ENCODE measurements around the gene URI1.
A peak's percentile ranks its signal among the peaks of the same experiment; 100 is the strongest.
"Not testable (repeated sequence)": the region's sequence is repeated elsewhere in the genome, so short reads cannot be mapped to it uniquely, and the experiment has no call there.

Gene URI1

GRCh38 chr19:29943615-29944014 lies 1.6 kb downstream of the URI1 start:
- DNase-seq, result no peak

DNA sequence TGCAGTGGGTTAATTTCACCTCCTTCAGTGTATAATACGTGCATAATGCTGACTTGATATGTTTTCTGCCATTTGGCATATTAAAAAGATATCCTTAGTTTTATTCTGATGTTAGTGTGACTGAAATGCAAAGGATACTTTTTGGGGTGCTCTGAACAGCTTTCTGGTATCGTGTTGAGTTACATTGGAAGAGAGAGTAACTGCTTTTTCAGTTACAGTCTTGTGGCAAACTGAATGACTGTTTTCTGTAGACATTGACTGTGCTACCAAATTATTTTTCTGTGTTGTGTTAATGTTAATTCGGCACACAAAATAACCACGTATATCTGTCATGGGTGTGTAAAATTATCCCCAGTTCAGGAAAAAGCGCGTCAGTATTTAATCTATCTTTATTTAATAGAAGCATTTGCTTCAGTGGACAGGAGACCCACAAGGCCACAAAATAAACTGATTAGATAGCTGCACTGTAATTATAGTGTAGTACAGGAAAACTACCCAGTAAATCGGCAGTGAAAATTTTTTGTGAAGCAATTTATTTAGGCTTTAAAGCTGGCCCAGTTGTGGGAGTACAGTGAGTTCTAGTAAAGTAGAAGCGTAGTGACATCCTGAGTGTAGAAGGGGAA lies 2.5 kb downstream of the URI1 start:
- DNase-seq, result no peak

DNA sequence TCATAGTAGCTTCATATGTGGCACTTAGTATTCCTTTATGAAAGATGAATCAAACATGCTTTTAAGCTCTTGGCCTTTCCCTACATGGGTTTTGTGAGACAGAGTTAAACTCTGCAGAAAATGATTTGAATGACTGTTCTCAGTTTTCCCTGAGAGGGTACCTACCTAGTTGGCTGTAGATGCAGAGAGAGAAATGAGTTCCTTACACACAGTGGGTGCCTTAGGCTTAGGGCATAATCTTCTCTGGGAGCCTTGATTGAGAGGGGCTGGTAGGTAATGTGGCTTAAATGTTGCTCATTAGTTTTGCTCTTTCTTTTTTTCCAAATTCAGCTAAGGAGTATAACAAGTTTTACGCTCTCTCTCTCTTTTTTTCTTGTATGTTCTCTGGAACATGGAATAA lies 3.0 kb downstream of the URI1 start:
- no peak for DNase-seq

DNA sequence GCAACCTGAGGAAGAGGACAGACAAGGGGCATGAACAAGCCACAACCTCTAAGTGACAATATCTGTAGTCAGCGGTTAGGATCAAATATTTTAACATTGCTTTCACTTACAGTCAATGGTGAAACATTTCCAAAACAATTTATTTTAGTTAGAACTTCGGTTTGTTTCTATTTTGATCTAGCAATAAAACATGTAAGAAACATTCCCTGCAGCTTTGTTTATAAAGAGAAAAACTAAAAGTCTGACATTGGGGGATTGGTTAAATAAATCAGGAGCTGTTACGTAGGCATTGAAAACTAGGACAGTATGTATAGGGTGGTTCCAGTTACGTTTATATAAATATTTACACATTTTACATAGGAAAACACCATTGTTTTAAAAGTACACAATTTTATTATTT lies 3.4 kb downstream of the URI1 start:
- no peak for DNase-seq

GRCh38 chr19:29946645-29947044 lies 4.6 kb downstream of the URI1 start:
- DNase-seq, result no peak

GRCh38 chr19:29947871-29948270 lies 5.8 kb downstream of the URI1 start:
- DNase-seq, result no peak

DNA sequence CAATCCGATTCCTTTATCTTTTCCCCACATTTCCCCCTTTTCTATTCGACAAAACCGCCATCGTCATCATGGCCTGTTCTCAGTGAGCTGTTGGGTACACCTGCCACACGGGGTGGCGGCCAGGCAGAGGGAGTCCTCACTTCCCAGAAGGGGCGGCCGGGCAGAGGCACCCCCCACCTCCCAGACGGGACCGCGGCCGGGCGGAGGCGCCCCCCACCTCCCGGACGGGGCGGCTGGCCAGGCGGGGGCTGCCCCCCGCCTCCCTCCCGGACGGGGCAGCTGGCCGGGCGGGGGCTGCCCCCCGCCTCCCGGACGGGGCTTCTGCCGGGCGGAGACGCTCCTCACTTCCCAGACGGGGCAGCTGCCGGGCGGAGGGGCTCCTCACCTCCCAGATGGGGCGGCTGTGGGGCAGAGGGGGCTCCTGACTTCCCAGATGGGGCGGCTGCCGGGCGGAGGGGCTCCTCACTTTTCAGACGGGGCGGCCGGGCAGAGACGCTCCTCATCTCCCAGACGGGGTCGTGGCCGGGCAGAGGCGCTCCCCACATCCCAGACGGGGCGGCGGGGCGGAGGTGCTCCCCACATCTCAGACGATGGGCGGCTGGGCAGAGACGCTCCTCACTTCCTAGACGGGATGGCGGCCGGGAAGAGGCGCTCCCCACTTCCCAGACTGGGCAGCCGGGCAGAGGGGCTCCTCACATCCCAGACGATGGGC lies 6.9 kb downstream of the URI1 start:
- DNase-seq, result not testable (repeated sequence)

DNA sequence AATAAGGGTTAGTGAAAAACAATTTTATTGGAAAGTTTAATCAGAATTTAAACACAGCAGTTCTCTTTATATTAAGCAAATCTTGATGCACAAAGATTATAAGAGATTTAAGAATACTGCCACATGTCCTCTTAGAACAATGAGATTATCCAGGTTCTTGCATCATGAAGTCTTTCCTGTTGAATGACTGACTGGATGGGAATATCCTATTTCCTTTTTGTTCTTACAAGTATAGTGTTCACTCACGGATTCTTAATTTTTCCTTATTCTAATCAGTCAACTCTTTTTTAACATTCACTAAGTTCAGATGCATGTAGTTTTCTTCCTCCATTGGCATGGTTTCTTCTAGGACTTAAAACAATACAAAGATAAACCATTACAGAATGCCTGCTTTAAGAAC lies 10.1 kb downstream of the URI1 start:
- no peak for DNase-seq

DNA sequence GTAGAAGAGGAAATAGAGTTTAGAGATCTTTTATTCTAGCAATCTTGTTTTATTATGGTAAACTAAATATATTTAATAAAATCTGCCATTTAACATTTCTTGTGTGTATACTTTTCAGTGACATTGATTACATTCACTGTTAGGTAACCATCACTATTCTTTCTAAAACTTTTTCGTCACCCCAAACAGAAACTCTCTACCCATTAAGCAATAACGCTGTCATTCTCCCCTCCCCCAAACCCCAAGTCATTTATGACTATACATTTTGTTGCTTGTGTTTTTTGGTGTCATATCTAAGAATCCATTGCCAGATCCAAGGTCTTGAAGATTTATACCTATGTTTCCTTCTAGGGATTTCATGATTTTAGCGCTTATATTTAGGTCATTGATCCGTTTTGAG lies 10.6 kb downstream of the URI1 start:
- DNase-seq, result no peak

DNA sequence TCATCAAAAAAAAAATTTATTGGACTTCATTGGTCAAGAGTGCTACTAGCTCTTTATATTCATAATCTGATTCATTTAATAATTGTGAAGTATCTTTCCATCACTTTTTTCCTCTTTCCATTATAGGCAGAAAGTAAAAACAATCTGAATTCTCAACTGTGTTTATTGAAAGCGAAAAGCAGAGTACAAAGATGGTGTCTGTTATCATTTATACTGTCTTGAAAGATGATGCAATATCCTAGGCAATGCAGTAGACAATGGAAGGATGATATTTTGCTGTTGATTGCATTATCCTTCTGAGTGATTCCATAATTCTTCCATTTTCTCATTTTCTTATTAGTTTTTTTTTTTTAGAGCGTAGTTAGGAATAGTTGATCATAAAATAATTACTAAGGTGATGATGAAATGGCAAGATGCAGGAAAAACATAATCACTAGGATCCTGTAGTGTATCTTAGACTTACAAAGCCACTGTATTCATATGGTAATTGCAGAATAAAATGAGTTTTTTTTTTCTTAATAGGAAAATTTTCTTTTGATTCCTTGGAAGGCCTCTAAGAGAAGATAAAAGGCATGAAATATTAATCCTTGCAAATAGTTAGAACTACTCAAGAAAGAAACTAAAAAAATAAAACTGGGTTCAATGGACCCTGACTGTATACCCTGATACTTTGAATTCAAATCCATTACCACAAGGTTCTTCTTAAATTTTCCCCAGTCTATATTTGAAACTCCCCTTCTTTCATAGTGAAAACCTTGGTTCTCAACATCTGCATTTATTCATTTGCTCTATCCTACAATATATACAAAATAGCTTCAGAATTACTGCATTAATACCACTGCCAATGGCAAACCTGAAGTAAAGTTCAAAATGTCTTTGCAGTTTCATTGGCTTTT lies 11.6 kb downstream of the URI1 start:
- no peak for DNase-seq

DNA sequence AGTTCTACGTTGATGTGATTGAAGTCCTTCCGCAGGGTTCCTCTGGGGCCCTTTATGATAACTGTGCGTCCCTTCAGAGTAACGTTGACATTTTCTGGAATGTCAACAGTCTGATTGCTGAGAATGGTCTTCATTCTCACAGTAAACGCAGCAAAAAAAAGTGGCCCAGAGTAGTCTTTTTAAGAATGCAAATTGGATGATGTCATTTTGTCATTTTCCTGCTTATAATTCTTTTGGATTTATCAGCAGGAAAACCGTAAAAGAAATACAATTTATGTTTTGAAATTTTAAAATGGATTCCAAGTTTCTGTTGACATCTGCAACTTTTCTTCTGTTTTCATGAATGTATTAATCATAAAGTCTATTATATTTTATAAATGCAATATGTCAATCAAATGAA lies 14.8 kb downstream of the URI1 start:
- no peak for DNase-seq

- DNase-seq, result no peak
Measured at GRCh38 chr19:29961311-29961710, 19.3 kb downstream of the URI1 start.

DNA sequence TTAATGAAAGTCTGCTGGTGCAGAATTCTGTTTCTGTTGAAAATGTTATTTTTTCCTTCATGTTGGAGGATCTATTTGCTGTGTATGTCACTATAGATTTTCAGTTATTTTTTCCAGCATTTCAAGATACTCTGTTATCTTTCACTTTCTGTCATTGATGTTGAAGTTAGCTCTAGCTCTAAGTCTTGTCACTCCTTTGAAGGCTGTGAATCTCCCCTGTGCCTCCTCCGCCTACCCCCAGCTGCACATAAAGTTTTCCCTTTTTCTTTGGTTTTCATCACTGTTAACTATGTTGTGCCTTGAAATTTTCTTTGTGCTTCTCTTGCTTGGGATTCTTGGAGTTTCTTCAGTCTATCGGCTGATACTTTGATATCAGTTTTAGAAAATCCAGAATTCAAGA lies 20.8 kb downstream of the URI1 start:
- no peak for DNase-seq

- DNase-seq, result no peak
Measured at GRCh38 chr19:29963576-29963975, 21.5 kb downstream of the URI1 start.

DNA sequence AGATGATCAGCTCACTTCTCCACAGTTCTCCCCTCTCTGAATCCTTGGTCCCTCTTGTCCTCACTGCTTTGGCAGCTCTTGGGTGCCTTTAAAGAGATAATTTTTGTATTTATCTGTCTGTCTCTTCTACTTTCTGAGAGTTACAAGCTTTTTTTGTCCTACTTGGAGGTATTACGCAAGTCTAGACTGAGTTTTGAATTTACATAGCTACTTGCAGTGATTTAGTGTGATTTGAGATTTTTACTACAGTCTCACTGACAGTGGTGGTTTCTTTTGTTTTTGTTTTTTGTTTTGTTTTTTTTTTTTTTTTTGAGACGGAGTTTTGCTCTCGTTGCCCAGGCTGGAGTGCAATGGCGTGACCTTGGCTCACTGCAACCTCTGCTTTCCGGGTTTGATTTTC lies 22.1 kb downstream of the URI1 start:
- no peak for DNase-seq

- DNase-seq, result no peak
Measured at GRCh38 chr19:29965492-29965891, 23.5 kb downstream of the URI1 start.

DNA sequence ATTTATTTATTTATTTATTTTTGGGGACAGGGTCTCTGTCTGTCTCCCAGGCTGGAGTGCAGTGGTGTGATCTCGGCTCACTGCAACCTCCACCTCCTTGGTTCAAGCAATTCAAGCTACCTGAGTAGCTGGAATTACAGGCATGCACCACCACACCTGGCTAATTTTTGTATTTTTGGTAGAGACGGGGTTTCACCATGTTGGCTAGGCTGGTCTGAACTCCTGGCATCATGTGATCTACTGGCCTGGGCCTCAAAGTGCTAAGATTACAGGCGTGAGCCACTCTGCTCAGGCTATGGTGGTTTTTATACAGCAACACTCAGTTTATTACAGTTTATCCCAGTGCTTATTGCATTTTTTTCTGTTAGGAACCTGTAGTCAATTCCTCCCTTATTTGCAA lies 24.1 kb downstream of the URI1 start:
- DNase-seq, result not testable (repeated sequence)

DNA sequence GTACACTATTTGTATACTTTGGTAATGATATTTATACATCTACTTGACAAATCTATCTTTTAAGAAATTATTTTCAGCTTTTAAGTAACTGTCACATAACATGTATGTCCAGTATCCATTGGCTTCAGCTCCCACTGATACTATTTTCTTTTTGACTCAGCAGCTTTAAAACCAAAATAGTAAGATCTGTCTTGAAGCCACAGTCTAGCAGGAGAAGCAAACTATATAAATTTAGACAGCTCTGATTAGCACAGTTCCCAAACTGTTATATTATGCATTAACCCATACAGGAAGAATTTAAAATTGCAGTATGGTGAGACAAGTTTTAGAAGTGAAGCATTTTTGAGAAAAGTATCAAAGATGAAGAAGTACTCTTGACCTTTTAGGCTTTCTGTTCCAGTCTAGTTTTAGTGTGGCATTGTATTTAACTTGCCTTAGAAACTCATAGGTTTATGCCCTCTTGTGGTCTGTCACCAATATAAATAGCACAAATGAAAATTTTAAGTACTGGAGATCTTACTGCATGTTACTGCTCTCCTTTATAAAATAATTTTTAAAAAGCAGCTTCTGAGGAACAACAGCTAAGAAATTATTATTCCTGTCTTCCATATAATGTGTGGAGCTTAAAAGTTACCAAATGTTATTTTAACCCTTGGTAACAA lies 24.7 kb downstream of the URI1 start:
- no peak for DNase-seq

- peak; percentile 44 for DNase-seq
Measured at GRCh38 chr19:29967623-29968022, 25.6 kb downstream of the URI1 start.

GRCh38 chr19:29969891-29970290 lies 27.9 kb downstream of the URI1 start:
- DNase-seq, result no peak

- DNase-seq, result no peak
Measured at GRCh38 chr19:29971002-29971401, 29.0 kb downstream of the URI1 start.

GRCh38 chr19:29971648-29972047 lies 29.6 kb downstream of the URI1 start:
- DNase-seq, result no peak

- no peak for DNase-seq
Measured at GRCh38 chr19:29974701-29975100, 32.7 kb downstream of the URI1 start.

Data from SIG-M5 (cell line).